GM12874 (cell line): Measurements from ENCODE around the gene INS.

Source experiments
- TF ChIP-seq, protein P1 (sequence below): IDR thresholded peaks from 2 replicates; pipeline ENCODE4 v1.5.1; 2011; ENCODE audit warnings: low read depth, mild to moderate bottlenecking, control low read depth, low read length, moderate library complexity; ENCODE audit not compliant: insufficient read depth

Gene INS

GRCh38 chr11:2168286-2169004, 7.4 kb upstream of the INS start:
- TF ChIP-seq, protein P1, sequence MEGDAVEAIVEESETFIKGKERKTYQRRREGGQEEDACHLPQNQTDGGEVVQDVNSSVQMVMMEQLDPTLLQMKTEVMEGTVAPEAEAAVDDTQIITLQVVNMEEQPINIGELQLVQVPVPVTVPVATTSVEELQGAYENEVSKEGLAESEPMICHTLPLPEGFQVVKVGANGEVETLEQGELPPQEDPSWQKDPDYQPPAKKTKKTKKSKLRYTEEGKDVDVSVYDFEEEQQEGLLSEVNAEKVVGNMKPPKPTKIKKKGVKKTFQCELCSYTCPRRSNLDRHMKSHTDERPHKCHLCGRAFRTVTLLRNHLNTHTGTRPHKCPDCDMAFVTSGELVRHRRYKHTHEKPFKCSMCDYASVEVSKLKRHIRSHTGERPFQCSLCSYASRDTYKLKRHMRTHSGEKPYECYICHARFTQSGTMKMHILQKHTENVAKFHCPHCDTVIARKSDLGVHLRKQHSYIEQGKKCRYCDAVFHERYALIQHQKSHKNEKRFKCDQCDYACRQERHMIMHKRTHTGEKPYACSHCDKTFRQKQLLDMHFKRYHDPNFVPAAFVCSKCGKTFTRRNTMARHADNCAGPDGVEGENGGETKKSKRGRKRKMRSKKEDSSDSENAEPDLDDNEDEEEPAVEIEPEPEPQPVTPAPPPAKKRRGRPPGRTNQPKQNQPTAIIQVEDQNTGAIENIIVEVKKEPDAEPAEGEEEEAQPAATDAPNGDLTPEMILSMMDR = no peak

DNA sequence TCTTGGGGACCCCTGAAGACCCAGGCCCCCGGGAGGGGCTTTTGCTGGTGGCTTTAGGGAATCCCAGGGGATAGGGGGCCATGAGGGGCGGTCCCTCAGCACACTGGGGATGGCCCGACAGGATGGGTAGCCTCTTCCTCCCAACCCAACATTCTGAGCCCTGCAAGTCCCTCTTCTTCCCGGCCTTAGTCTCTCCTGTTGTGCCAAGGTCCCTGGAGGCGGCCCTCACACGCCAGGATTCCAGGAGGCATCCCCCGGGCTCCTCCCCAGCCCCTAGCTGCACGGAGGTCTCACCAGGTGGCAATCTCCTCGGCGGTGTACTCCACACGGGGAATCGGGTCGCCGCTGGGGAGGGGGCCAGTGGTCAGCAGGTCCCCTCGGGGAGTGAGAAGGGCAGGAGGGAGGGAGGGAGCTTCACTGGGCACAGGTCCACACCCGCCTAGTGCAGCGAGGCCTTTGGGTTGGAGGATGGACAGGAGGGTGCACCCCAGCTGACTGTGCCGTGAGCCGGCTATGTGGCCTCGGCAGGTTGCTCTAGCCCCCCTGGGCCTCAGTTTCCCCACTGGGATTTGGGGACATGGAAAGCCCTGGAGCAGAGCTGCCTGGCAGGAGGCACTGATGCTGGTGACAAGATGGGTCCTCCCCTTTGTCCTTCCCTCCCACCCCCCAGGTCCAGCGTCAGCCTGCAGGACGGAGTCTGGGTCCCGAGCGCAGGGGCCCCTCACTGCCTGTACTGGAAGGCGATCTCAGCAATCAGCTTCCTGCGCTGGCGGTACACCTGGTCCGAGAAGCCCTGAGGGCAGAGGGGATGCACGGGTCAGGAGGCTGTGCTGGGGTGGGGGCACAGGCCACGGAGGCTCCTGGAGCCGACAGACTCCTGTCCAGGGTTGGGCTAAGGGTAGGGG, 6.4 kb upstream of the INS start:
- TF ChIP-seq, protein P1 = no peak

DNA sequence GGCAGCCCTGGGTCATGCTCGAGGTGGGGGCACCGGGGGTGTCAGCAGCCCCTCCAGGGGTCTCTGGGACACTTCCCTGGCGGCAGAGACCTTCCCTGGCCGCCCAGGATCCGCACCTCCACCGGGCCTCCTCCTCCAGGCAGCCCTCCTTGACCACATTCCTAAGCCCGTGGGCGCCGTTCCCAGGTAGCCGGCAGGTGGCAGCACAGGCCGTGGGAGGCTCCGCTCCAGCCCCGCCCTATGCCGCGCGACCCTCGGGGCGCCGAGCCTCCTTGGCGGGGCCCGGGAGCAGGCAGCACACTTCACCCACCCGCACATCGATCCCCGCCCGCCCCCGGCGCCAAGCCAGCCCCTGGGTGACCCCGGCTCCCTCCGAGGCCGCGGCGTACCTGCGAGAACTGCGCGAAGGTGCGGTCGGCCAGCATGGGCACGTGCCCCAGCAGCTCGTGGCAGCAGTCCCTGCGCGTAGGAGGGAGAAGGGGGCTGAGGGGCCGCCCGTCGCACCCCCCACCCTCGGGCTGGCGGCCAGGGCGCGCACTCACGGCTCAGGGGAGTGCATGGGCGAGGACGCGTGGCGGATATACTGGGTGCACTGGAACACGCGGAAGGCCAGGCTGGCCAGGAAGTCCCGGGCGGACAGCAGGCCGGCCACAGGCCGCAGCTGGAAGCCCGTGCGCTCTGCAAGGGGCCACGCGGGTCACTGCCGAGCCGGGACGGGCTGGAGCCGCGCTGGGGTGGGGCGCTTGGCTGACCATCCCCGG, 5.3 kb upstream of the INS start:
- TF ChIP-seq, protein P1 = peak; percentile 66

GRCh38 chr11:2165571-2165970, 4.6 kb upstream of the INS start:
- TF ChIP-seq, protein P1 = no peak

- TF ChIP-seq, protein P1 = no peak
These were observed 4.0 kb upstream of the INS start for GRCh38 chr11:2164861-2165555.

- TF ChIP-seq, protein P1 = no peak
These were observed 3.1 kb upstream of the INS start for GRCh38 chr11:2164081-2164480.
